HG03097 (cell line): ENCODE data around the gene NTSR2.

ENCODE experiments used
- ATAC-seq: cut with Tn5 transposase; IDR thresholded peaks from one replicate; pipeline ENCODE4 v1.9.1; 2021; ENCODE audit not compliant: unreplicated experiment, low FRiP score

Gene NTSR2

GRCh38 chr2:11699686-11700670, 30.0 kb upstream of the NTSR2 start:
- no peak for ATAC-seq

GRCh38 chr2:11698009-11698922, 28.3 kb upstream of the NTSR2 start:
- ATAC-seq: no peak

- ATAC-seq: no peak
These were observed 27.3 kb upstream of the NTSR2 start for GRCh38 chr2:11697103-11697871.

GRCh38 chr2:11696736-11697102, 26.7 kb upstream of the NTSR2 start:
- ATAC-seq: no peak

GRCh38 chr2:11695576-11695975, 25.6 kb upstream of the NTSR2 start:
- no peak for ATAC-seq

GRCh38 chr2:11692966-11693521, 23.0 kb upstream of the NTSR2 start:
- peak; percentile 77 for ATAC-seq

GRCh38 chr2:11691076-11691660, 21.2 kb upstream of the NTSR2 start:
- ATAC-seq: no peak

GRCh38 chr2:11688222-11689069, 18.5 kb upstream of the NTSR2 start:
- peak; percentile 72 for ATAC-seq

GRCh38 chr2:11687736-11688135, 17.7 kb upstream of the NTSR2 start:
- no peak for ATAC-seq

GRCh38 chr2:11685906-11686470, 16.0 kb upstream of the NTSR2 start:
- ATAC-seq: no peak

- ATAC-seq: no peak
These were observed 15.0 kb upstream of the NTSR2 start for GRCh38 chr2:11684894-11685460.

- ATAC-seq: no peak
These were observed 14.0 kb upstream of the NTSR2 start for GRCh38 chr2:11683966-11684365.

- ATAC-seq: no peak
These were observed 13.5 kb upstream of the NTSR2 start for GRCh38 chr2:11683476-11683875.

- ATAC-seq: no peak
These were observed 12.6 kb upstream of the NTSR2 start for GRCh38 chr2:11682590-11682915.

GRCh38 chr2:11681722-11682589, 12.0 kb upstream of the NTSR2 start:
- ATAC-seq: no peak

- ATAC-seq: no peak
These were observed 11.1 kb upstream of the NTSR2 start for GRCh38 chr2:11680901-11681721.
